ENCODE results near the gene MAPKAP1. TPM values are rescaled to one million over a fixed set of nuclear protein-coding genes. Genes with fewer than 3 reads are reported as not detected.

MAPKAP1 gene
- polyA plus RNA-seq, 1 donor (not counting 4 experiments of a cell fraction or from before 2014, with no cell fraction given), result 129 TPM

- H4K20me1 ChIP-seq (ENCODE audit: control insufficient read depth, extremely low read depth, insufficient read depth, low read length), result no peaks in the 10 kb centered on the region
These were observed 47.1 kb downstream of the MAPKAP1 start for GRCh38 chr9:125659954-125660353.

GRCh38 chr9:125659201-125659840 is 47.7 kb downstream of the MAPKAP1 start:
- FAIRE-seq (no peak), DNase-seq (ENCODE audit: low read depth, low spot score) (no peak)
- H3K4me1 ChIP-seq (ENCODE audit: control insufficient read depth, extremely low read depth, insufficient read depth, low read length), result peaks cover 22% of the 10 kb centered on the region
- no peaks in the 10 kb centered on the region for H3K9me1 ChIP-seq (ENCODE audit: control insufficient read depth, extremely low read depth, insufficient read depth, low read length)
- no peak overlapping the region for H3K4me3 ChIP-seq (ENCODE audit: control insufficient read depth in 2 of 3, extremely low read depth in 1 of 3, insufficient read depth in 2 of 3, low read depth in 1 of 3, low read length in 3 of 3)
- H3K4me2 ChIP-seq (ENCODE audit: control insufficient read depth, extremely low read depth, insufficient read depth, low read depth, low read length), result no peak overlapping the region
- no peak for TF ChIP-seq EZH2 (IDR thresholded peaks at IDR 0.05; ENCODE audit: low read length)
- no peaks in the 10 kb centered on the region for H4K20me1 ChIP-seq (ENCODE audit: control insufficient read depth, extremely low read depth, insufficient read depth, low read length)
- H2AFZ ChIP-seq (ENCODE audit: control insufficient read depth, low read length), result no peak overlapping the region
- peaks cover 0 to 2% of the 10 kb centered on the region in 2 experiments for H3K36me3 ChIP-seq (ENCODE audit: control insufficient read depth in 2 of 2, extremely low read depth in 1 of 2, insufficient read depth in 2 of 2, low read length in 2 of 2)
- H3K27me3 ChIP-seq (ENCODE audit: control insufficient read depth, extremely low read depth, insufficient read depth, low read length), result no peaks in the 10 kb centered on the region
- H3K9ac ChIP-seq (ENCODE audit: control insufficient read depth, extremely low read depth, insufficient read depth, low read length), result no peak overlapping the region
- dilution Hi-C loops (cut with MboI; ENCODE audit: extremely low pct_ligation_motif_present, low sequenced_read_pairs), result no loop called here
- no peak overlapping the region for H3K27ac ChIP-seq (ENCODE audit: control insufficient read depth, insufficient read depth, low read length)
- H3K9me3 ChIP-seq (ENCODE audit: control insufficient read depth, low read depth, low read length), result no peaks in the 10 kb centered on the region
- H3K79me2 ChIP-seq (ENCODE audit: control insufficient read depth, insufficient read depth, low read length), result peaks cover 26% of the 10 kb centered on the region

More at GRCh38 chr9:125659954-125660353, 47.1 kb downstream of the MAPKAP1 start:
- FAIRE-seq (peak; percentile 32), DNase-seq (ENCODE audit: low read depth, low spot score) (no peak)
- dilution Hi-C loops (cut with MboI; ENCODE audit: extremely low pct_ligation_motif_present, low sequenced_read_pairs), result no loop called here
- no peak overlapping the region for H3K9ac ChIP-seq (ENCODE audit: control insufficient read depth, extremely low read depth, insufficient read depth, low read length)
- H3K9me3 ChIP-seq (ENCODE audit: control insufficient read depth, low read depth, low read length), result no peaks in the 10 kb centered on the region
- no peak overlapping the region for H3K4me3 ChIP-seq (ENCODE audit: control insufficient read depth in 2 of 3, extremely low read depth in 1 of 3, insufficient read depth in 2 of 3, low read depth in 1 of 3, low read length in 3 of 3)
- H3K27me3 ChIP-seq (ENCODE audit: control insufficient read depth, extremely low read depth, insufficient read depth, low read length), result no peaks in the 10 kb centered on the region
- H3K79me2 ChIP-seq (ENCODE audit: control insufficient read depth, insufficient read depth, low read length), result peaks cover 22% of the 10 kb centered on the region
- H3K4me1 ChIP-seq (ENCODE audit: control insufficient read depth, extremely low read depth, insufficient read depth, low read length), result peaks cover 22% of the 10 kb centered on the region
- no peaks in the 10 kb centered on the region for H3K9me1 ChIP-seq (ENCODE audit: control insufficient read depth, extremely low read depth, insufficient read depth, low read length)
- no peak overlapping the region for H3K27ac ChIP-seq (ENCODE audit: control insufficient read depth, insufficient read depth, low read length)
- no peak overlapping the region for H2AFZ ChIP-seq (ENCODE audit: control insufficient read depth, low read length)
- no peak overlapping the region for H3K4me2 ChIP-seq (ENCODE audit: control insufficient read depth, extremely low read depth, insufficient read depth, low read depth, low read length)
- TF ChIP-seq EZH2 (IDR thresholded peaks at IDR 0.05; ENCODE audit: low read length) (no peak), CTCF (optimal IDR thresholded peaks at IDR 0.05 in 1 of 3, IDR thresholded peaks at IDR 0.05 in 1 of 3, conservative IDR thresholded peaks at IDR 0.05 in 1 of 3; ENCODE audit: extremely low read depth in 1 of 3, insufficient read depth in 2 of 3, low read length in 3 of 3) (no peak)
- peaks cover 0 to 2% of the 10 kb centered on the region in 2 experiments for H3K36me3 ChIP-seq (ENCODE audit: control insufficient read depth in 2 of 2, extremely low read depth in 1 of 2, insufficient read depth in 2 of 2, low read length in 2 of 2)

GRCh38 chr9:125656560-125656959 is 50.4 kb downstream of the MAPKAP1 start:
- Histone ChIP-seq H3K4me3 (ENCODE audit: control insufficient read depth in 2 of 3, extremely low read depth in 1 of 3, insufficient read depth in 2 of 3, low read depth in 1 of 3, low read length in 3 of 3) (no peak overlapping the region), H3K79me2 (ENCODE audit: control insufficient read depth, insufficient read depth, low read length) (peaks cover 42% of the 10 kb centered on the region), H3K4me1 (ENCODE audit: control insufficient read depth, extremely low read depth, insufficient read depth, low read length) (peaks cover 11% of the 10 kb centered on the region), H4K20me1 (ENCODE audit: control insufficient read depth, extremely low read depth, insufficient read depth, low read length) (no peaks in the 10 kb centered on the region), H3K36me3 (ENCODE audit: control insufficient read depth in 2 of 2, extremely low read depth in 1 of 2, insufficient read depth in 2 of 2, low read length in 2 of 2) (peaks cover 0 to 3% of the 10 kb centered on the region in 2 experiments), H2AFZ (ENCODE audit: control insufficient read depth, low read length) (no peak overlapping the region), H3K27me3 (ENCODE audit: control insufficient read depth, extremely low read depth, insufficient read depth, low read length) (no peaks in the 10 kb centered on the region), H3K27ac (ENCODE audit: control insufficient read depth, insufficient read depth, low read length) (no peak overlapping the region), H3K9ac (ENCODE audit: control insufficient read depth, extremely low read depth, insufficient read depth, low read length) (no peak overlapping the region), H3K9me3 (ENCODE audit: control insufficient read depth, low read depth, low read length) (no peaks in the 10 kb centered on the region), H3K9me1 (ENCODE audit: control insufficient read depth, extremely low read depth, insufficient read depth, low read length) (no peaks in the 10 kb centered on the region), H3K4me2 (ENCODE audit: control insufficient read depth, extremely low read depth, insufficient read depth, low read depth, low read length) (no peak overlapping the region)
- dilution Hi-C loops (cut with MboI; ENCODE audit: extremely low pct_ligation_motif_present, low sequenced_read_pairs), result no loop called here
- TF ChIP-seq CTCF (optimal IDR thresholded peaks at IDR 0.05 in 1 of 3, IDR thresholded peaks at IDR 0.05 in 1 of 3, conservative IDR thresholded peaks at IDR 0.05 in 1 of 3; ENCODE audit: extremely low read depth in 1 of 3, insufficient read depth in 2 of 3, low read length in 3 of 3) (no peak), EZH2 (IDR thresholded peaks at IDR 0.05; ENCODE audit: low read length) (no peak)
- DNase-seq (ENCODE audit: low read depth, low spot score) (no peak), FAIRE-seq (no peak)

Data from keratinocyte (primary cell).